Measurements from ENCODE around the gene SEC61G. TPM values are rescaled to one million over a fixed set of nuclear protein-coding genes. Genes with fewer than 3 reads are reported as not detected.

SEC61G gene
- total RNA-seq, 2 donors from 2014 or later: 78.3 to 123 TPM

GRCh38 chr7:54738737-54739136, 20.3 kb downstream of the SEC61G start:
- Mint-ChIP-seq H3K36me3 (ENCODE audit: insufficient read depth in 2 of 2) (peaks cover 2 to 9% of the 10 kb centered on the region in 2 donors), H3K4me3 (no peak overlapping the region), H3K9me3 (peaks cover 2% of the 10 kb centered on the region in 2 donors), H3K27me3 (ENCODE audit: low read depth) (no peaks in the 10 kb centered on the region), H3K4me1 (ENCODE audit: low read depth) (no peaks in the 10 kb centered on the region), H3K27ac (no peak overlapping the region)
- no peak for DNase-seq
- no peak for ATAC-seq (replicated peaks in 1 of 2)

GRCh38 chr7:54729107-54729506, 29.9 kb downstream of the SEC61G start:
- Mint-ChIP-seq H3K27me3 (ENCODE audit: low read depth) (no peaks in the 10 kb centered on the region), H3K36me3 (ENCODE audit: insufficient read depth in 2 of 2) (peaks cover 0 to 1% of the 10 kb centered on the region in 2 donors), H3K4me3 (no peak overlapping the region), H3K27ac (no peak overlapping the region), H3K9me3 (no peaks in the 10 kb centered on the region), H3K4me1 (ENCODE audit: low read depth) (no peaks in the 10 kb centered on the region)
- ATAC-seq (replicated peaks in 1 of 2) (no peak), DNase-seq (no peak)

GRCh38 chr7:54728411-54728810, 30.6 kb downstream of the SEC61G start:
- H3K9me3 Mint-ChIP-seq: no peaks in the 10 kb centered on the region
- no peak overlapping the region for H3K27ac Mint-ChIP-seq
- ATAC-seq (replicated peaks in 1 of 2): no peak
- no peaks in the 10 kb centered on the region for H3K36me3 Mint-ChIP-seq (ENCODE audit: insufficient read depth in 2 of 2)
- H3K4me1 Mint-ChIP-seq (ENCODE audit: low read depth): no peaks in the 10 kb centered on the region
- no peaks in the 10 kb centered on the region for H3K27me3 Mint-ChIP-seq (ENCODE audit: low read depth)
- H3K4me3 Mint-ChIP-seq: no peak overlapping the region
- no peak for DNase-seq

- no peak overlapping the region for H3K4me3 Mint-ChIP-seq
- H3K27me3 Mint-ChIP-seq (ENCODE audit: low read depth): no peaks in the 10 kb centered on the region
- H3K4me1 Mint-ChIP-seq (ENCODE audit: low read depth): no peaks in the 10 kb centered on the region
- H3K36me3 Mint-ChIP-seq (ENCODE audit: insufficient read depth in 2 of 2): no peaks in the 10 kb centered on the region
- ATAC-seq (replicated peaks in 1 of 2) (no peak), DNase-seq (no peak)
- H3K27ac Mint-ChIP-seq: no peak overlapping the region
- H3K9me3 Mint-ChIP-seq: peaks cover 0 to 1% of the 10 kb centered on the region in 2 donors
Observed at GRCh38 chr7:54725255-54725654, 33.8 kb downstream of the SEC61G start.

- Mint-ChIP-seq H3K27me3 (ENCODE audit: low read depth) (no peaks in the 10 kb centered on the region), H3K4me3 (no peak overlapping the region), H3K36me3 (ENCODE audit: insufficient read depth in 2 of 2) (peaks cover 0 to 6% of the 10 kb centered on the region in 2 donors), H3K9me3 (peaks cover 7 to 11% of the 10 kb centered on the region in 2 donors), H3K4me1 (ENCODE audit: low read depth) (no peaks in the 10 kb centered on the region), H3K27ac (no peak overlapping the region)
- ATAC-seq (replicated peaks in 1 of 2) (no peak), DNase-seq (no peak)
Observed at GRCh38 chr7:54722502-54722901, 36.5 kb downstream of the SEC61G start.

- no peaks in the 10 kb centered on the region for H3K27me3 Mint-ChIP-seq (ENCODE audit: low read depth)
- no peak overlapping the region for H3K4me3 Mint-ChIP-seq
- ATAC-seq (replicated peaks in 1 of 2) (no peak), DNase-seq (no peak)
- H3K9me3 Mint-ChIP-seq: peaks cover 7 to 11% of the 10 kb centered on the region in 2 donors
- no peaks in the 10 kb centered on the region for H3K4me1 Mint-ChIP-seq (ENCODE audit: low read depth)
- H3K36me3 Mint-ChIP-seq (ENCODE audit: insufficient read depth in 2 of 2): peaks cover 0 to 6% of the 10 kb centered on the region in 2 donors
- no peak overlapping the region for H3K27ac Mint-ChIP-seq
Observed at GRCh38 chr7:54722026-54722425, 37.0 kb downstream of the SEC61G start.

GRCh38 chr7:54719974-54720373, 39.0 kb downstream of the SEC61G start:
- ATAC-seq (replicated peaks in 1 of 2): peak in 1 of 2 donors; percentile 33
- no peaks in the 10 kb centered on the region for H3K4me1 Mint-ChIP-seq (ENCODE audit: low read depth)
- peaks cover 7 to 11% of the 10 kb centered on the region in 2 donors for H3K9me3 Mint-ChIP-seq
- H3K4me3 Mint-ChIP-seq: no peak overlapping the region
- H3K27me3 Mint-ChIP-seq (ENCODE audit: low read depth): no peaks in the 10 kb centered on the region
- peaks cover 0 to 6% of the 10 kb centered on the region in 2 donors for H3K36me3 Mint-ChIP-seq (ENCODE audit: insufficient read depth in 2 of 2)
- H3K27ac Mint-ChIP-seq: no peak overlapping the region
- DNase-seq: no peak

- no peaks in the 10 kb centered on the region for H3K27me3 Mint-ChIP-seq (ENCODE audit: low read depth)
- peaks cover 9 to 11% of the 10 kb centered on the region in 2 donors for H3K9me3 Mint-ChIP-seq
- ATAC-seq (replicated peaks in 1 of 2): peak in 1 of 2 donors; percentile 26
- no peak overlapping the region for H3K4me3 Mint-ChIP-seq
- peaks cover 0 to 6% of the 10 kb centered on the region in 2 donors for H3K36me3 Mint-ChIP-seq (ENCODE audit: insufficient read depth in 2 of 2)
- H3K27ac Mint-ChIP-seq: no peak overlapping the region
- DNase-seq: no peak
- no peaks in the 10 kb centered on the region for H3K4me1 Mint-ChIP-seq (ENCODE audit: low read depth)
Observed at GRCh38 chr7:54719425-54719824, 39.6 kb downstream of the SEC61G start.

GRCh38 chr7:54712820-54713219, 46.2 kb downstream of the SEC61G start:
- ATAC-seq (replicated peaks in 1 of 2): no peak
- H3K4me1 Mint-ChIP-seq (ENCODE audit: low read depth): no peaks in the 10 kb centered on the region
- H3K27ac Mint-ChIP-seq: no peak overlapping the region
- no peak for DNase-seq
- peaks cover 0 to 2% of the 10 kb centered on the region in 2 donors for H3K36me3 Mint-ChIP-seq (ENCODE audit: insufficient read depth in 2 of 2)
- peaks cover 8 to 9% of the 10 kb centered on the region in 2 donors for H3K9me3 Mint-ChIP-seq
- H3K27me3 Mint-ChIP-seq (ENCODE audit: low read depth): no peaks in the 10 kb centered on the region
- H3K4me3 Mint-ChIP-seq: no peak overlapping the region

GRCh38 chr7:54711900-54712595, 47.0 kb downstream of the SEC61G start:
- Mint-ChIP-seq H3K36me3 (ENCODE audit: insufficient read depth in 2 of 2) (peaks cover 0 to 2% of the 10 kb centered on the region in 2 donors), H3K4me3 (no peak overlapping the region), H3K27me3 (ENCODE audit: low read depth) (no peaks in the 10 kb centered on the region), H3K9me3 (peaks cover 8 to 12% of the 10 kb centered on the region in 2 donors), H3K27ac (no peak overlapping the region), H3K4me1 (ENCODE audit: low read depth) (no peaks in the 10 kb centered on the region)
- ATAC-seq (replicated peaks in 1 of 2) (no peak), DNase-seq (no peak)

- H3K9me3 Mint-ChIP-seq: peaks cover 8 to 10% of the 10 kb centered on the region in 2 donors
- H3K4me1 Mint-ChIP-seq (ENCODE audit: low read depth): no peaks in the 10 kb centered on the region
- DNase-seq (no peak), ATAC-seq (replicated peaks in 1 of 2) (no peak)
- no peak overlapping the region for H3K27ac Mint-ChIP-seq
- H3K36me3 Mint-ChIP-seq (ENCODE audit: insufficient read depth in 2 of 2): peaks cover 0 to 2% of the 10 kb centered on the region in 2 donors
- H3K27me3 Mint-ChIP-seq (ENCODE audit: low read depth): no peaks in the 10 kb centered on the region
- H3K4me3 Mint-ChIP-seq: no peak overlapping the region
Observed at GRCh38 chr7:54709283-54709682, 49.7 kb downstream of the SEC61G start.

GRCh38 chr7:54705436-54705835, 53.6 kb downstream of the SEC61G start:
- Mint-ChIP-seq H3K36me3 (ENCODE audit: insufficient read depth in 2 of 2) (peaks cover 0 to 2% of the 10 kb centered on the region in 2 donors), H3K9me3 (peaks cover 7 to 8% of the 10 kb centered on the region in 2 donors), H3K4me1 (ENCODE audit: low read depth) (no peaks in the 10 kb centered on the region)

GRCh38 chr7:54704851-54705250, 54.2 kb downstream of the SEC61G start:
- DNase-seq: no peak
- H3K27ac Mint-ChIP-seq: no peak overlapping the region
- H3K4me3 Mint-ChIP-seq: no peak overlapping the region
- H3K4me1 Mint-ChIP-seq (ENCODE audit: low read depth): no peaks in the 10 kb centered on the region
- H3K9me3 Mint-ChIP-seq: peaks cover 7 to 8% of the 10 kb centered on the region in 2 donors
- H3K36me3 Mint-ChIP-seq (ENCODE audit: insufficient read depth in 2 of 2): peaks cover 0 to 2% of the 10 kb centered on the region in 2 donors
- H3K27me3 Mint-ChIP-seq (ENCODE audit: low read depth): no peaks in the 10 kb centered on the region
- no peak for ATAC-seq (replicated peaks in 1 of 2)

More at GRCh38 chr7:54705436-54705835, 53.6 kb downstream of the SEC61G start:
- no peak overlapping the region for H3K4me3 Mint-ChIP-seq
- DNase-seq (no peak), ATAC-seq (replicated peaks in 1 of 2) (peak in 1 of 2 donors; percentile 35)
- H3K27me3 Mint-ChIP-seq (ENCODE audit: low read depth): no peaks in the 10 kb centered on the region
- H3K27ac Mint-ChIP-seq: no peak overlapping the region

All from activated T-cell treated with anti-CD3 and anti-CD28 coated beads, Interleukin-2, amount 50 U/mL, for 72 hours (primary cell).